Immature natural killer cell (primary cell): ENCODE results near the gene KCNN3. TPM values are rescaled to one million over a fixed set of nuclear protein-coding genes. Genes with fewer than 3 reads are reported as not detected.
A peak's percentile ranks its signal among the peaks of the same experiment; 100 is the strongest.

Experiments
- DNase-seq, 3 donors: peaks; one replicate each; pipeline ENCODE4 v3.0.0; 2022; ENCODE audit warnings: mixed read lengths in 1 of 3
- H3K27ac Mint-ChIP-seq, 6 donors: one replicate each; pipeline ENCODE4 v1.8.0; 2020; ENCODE audit warnings: mixed read lengths in 6 of 6, mild to moderate bottlenecking in 5 of 6, inconsistent platforms in 4 of 6, moderate library complexity in 3 of 6
- H3K27me3 Mint-ChIP-seq, 3 donors: one replicate each; pipeline ENCODE4 v1.8.0; 2020 to 2021; ENCODE audit warnings: low read depth in 3 of 3, mild to moderate bottlenecking in 3 of 3, mixed read lengths in 3 of 3, moderate library complexity in 3 of 3, inconsistent platforms in 1 of 3
- H3K36me3 Mint-ChIP-seq, 3 donors: one replicate each; pipeline ENCODE4 v1.8.0; 2020; ENCODE audit warnings: mixed read lengths in 3 of 3, inconsistent platforms in 2 of 3, mild to moderate bottlenecking in 2 of 3
- H3K4me1 Mint-ChIP-seq, 2 donors: one replicate each; pipeline ENCODE4 v1.8.0; 2020; ENCODE audit warnings: inconsistent platforms in 2 of 2, mild to moderate bottlenecking in 2 of 2, mixed read lengths in 2 of 2, moderate library complexity in 1 of 2
- H3K4me3 Mint-ChIP-seq, 5 donors: one replicate each; pipeline ENCODE4 v1.8.0; 2020; ENCODE audit warnings: mild to moderate bottlenecking in 5 of 5, mixed read lengths in 5 of 5, inconsistent platforms in 3 of 5, moderate library complexity in 3 of 5
- H3K9me3 Mint-ChIP-seq, 6 donors: one replicate each; pipeline ENCODE4 v1.8.0; 2020; ENCODE audit warnings: mild to moderate bottlenecking in 6 of 6, mixed read lengths in 6 of 6, inconsistent platforms in 4 of 6, moderate library complexity in 3 of 6
- polyA plus RNA-seq, 3 donors: library from polyadenylated mRNA; unstranded; fragments of 300-500 nt; fragmentation: Illumina TruSeq; gene quantifications; one replicate each; pipeline ENCODE4 v1.2.3, GENCODE V29; 2021

The KCNN3 gene
- polyA plus RNA-seq, 3 donors from 2014 or later, result not detected

- H3K36me3 Mint-ChIP-seq, result no peaks in the 10 kb centered on the region
- H3K4me1 Mint-ChIP-seq, result peaks cover 12 to 32% of the 10 kb centered on the region in 2 donors
- H3K27ac Mint-ChIP-seq, result peak overlapping the region; percentile 16 to 75 (median 60)
- no peaks in the 10 kb centered on the region for H3K9me3 Mint-ChIP-seq
- H3K27me3 Mint-ChIP-seq, result peaks cover 1 to 8% (median 2%) of the 10 kb centered on the region in 3 donors
- no peak overlapping the region for H3K4me3 Mint-ChIP-seq
- no peak for DNase-seq
These were observed 154.7 kb downstream of the KCNN3 start for GRCh38 chr1:154715385-154715784.

GRCh38 chr1:154714638-154715037 lies 155.4 kb downstream of the KCNN3 start:
- no peaks in the 10 kb centered on the region for H3K36me3 Mint-ChIP-seq
- DNase-seq, result peak in 1 of 3 donors; percentile 10

GRCh38 chr1:154714052-154714623 lies 155.9 kb downstream of the KCNN3 start:
- Mint-ChIP-seq H3K4me1 (peaks cover 2 to 20% of the 10 kb centered on the region in 2 donors), H3K27me3 (peaks cover 1 to 8% (median 2%) of the 10 kb centered on the region in 3 donors), H3K36me3 (no peaks in the 10 kb centered on the region), H3K9me3 (no peaks in the 10 kb centered on the region), H3K27ac (no peak overlapping the region), H3K4me3 (no peak overlapping the region)
- no peak for DNase-seq

More at GRCh38 chr1:154714638-154715037, 155.4 kb downstream of the KCNN3 start:
- Mint-ChIP-seq H3K27ac (no peak overlapping the region), H3K27me3 (peaks cover 1 to 8% (median 2%) of the 10 kb centered on the region in 3 donors), H3K4me1 (peaks cover 5 to 25% of the 10 kb centered on the region in 2 donors), H3K9me3 (no peaks in the 10 kb centered on the region), H3K4me3 (no peak overlapping the region)

GRCh38 chr1:154713005-154713404 lies 157.1 kb downstream of the KCNN3 start:
- Mint-ChIP-seq H3K36me3 (no peaks in the 10 kb centered on the region), H3K4me3 (no peak overlapping the region), H3K27me3 (peaks cover 1 to 8% (median 5%) of the 10 kb centered on the region in 3 donors)

GRCh38 chr1:154712166-154712810 lies 157.8 kb downstream of the KCNN3 start:
- H3K27ac Mint-ChIP-seq, result no peak overlapping the region

More at GRCh38 chr1:154713005-154713404, 157.1 kb downstream of the KCNN3 start:
- H3K4me1 Mint-ChIP-seq, result peaks cover 2 to 17% of the 10 kb centered on the region in 2 donors
- no peak overlapping the region for H3K27ac Mint-ChIP-seq
- no peak for DNase-seq
- no peaks in the 10 kb centered on the region for H3K9me3 Mint-ChIP-seq

GRCh38 chr1:154711416-154711815 lies 158.7 kb downstream of the KCNN3 start:
- H3K27ac Mint-ChIP-seq, result no peak overlapping the region
- DNase-seq, result no peak
- no peak overlapping the region for H3K4me3 Mint-ChIP-seq
- H3K27me3 Mint-ChIP-seq, result peaks cover 1 to 6% (median 5%) of the 10 kb centered on the region in 3 donors
- H3K4me1 Mint-ChIP-seq, result peaks cover 0 to 13% of the 10 kb centered on the region in 2 donors
- no peaks in the 10 kb centered on the region for H3K36me3 Mint-ChIP-seq
- H3K9me3 Mint-ChIP-seq, result no peaks in the 10 kb centered on the region

More at GRCh38 chr1:154712166-154712810, 157.8 kb downstream of the KCNN3 start:
- Mint-ChIP-seq H3K27me3 (peaks cover 1 to 7% (median 5%) of the 10 kb centered on the region in 3 donors), H3K4me3 (no peak overlapping the region), H3K36me3 (no peaks in the 10 kb centered on the region), H3K4me1 (peaks cover 2 to 17% of the 10 kb centered on the region in 2 donors), H3K9me3 (no peaks in the 10 kb centered on the region)
- no peak for DNase-seq

- no peak for DNase-seq
- Mint-ChIP-seq H3K27me3 (peaks cover 0 to 7% (median 3%) of the 10 kb centered on the region in 3 donors), H3K27ac (no peak overlapping the region), H3K4me1 (no peaks in the 10 kb centered on the region), H3K4me3 (no peak overlapping the region), H3K36me3 (no peaks in the 10 kb centered on the region), H3K9me3 (no peaks in the 10 kb centered on the region)
These were observed 160.0 kb downstream of the KCNN3 start for GRCh38 chr1:154710106-154710505.

- H3K27ac Mint-ChIP-seq, result no peak overlapping the region
- H3K27me3 Mint-ChIP-seq, result peaks cover 0 to 7% (median 4%) of the 10 kb centered on the region in 3 donors
- H3K4me3 Mint-ChIP-seq, result no peak overlapping the region
- no peak for DNase-seq
- H3K4me1 Mint-ChIP-seq, result no peaks in the 10 kb centered on the region
- no peaks in the 10 kb centered on the region for H3K36me3 Mint-ChIP-seq
- H3K9me3 Mint-ChIP-seq, result no peaks in the 10 kb centered on the region
These were observed 162.1 kb downstream of the KCNN3 start for GRCh38 chr1:154707901-154708463.

- H3K9me3 Mint-ChIP-seq, result no peaks in the 10 kb centered on the region
These were observed 163.2 kb downstream of the KCNN3 start for GRCh38 chr1:154706851-154707250.

GRCh38 chr1:154705544-154705943 lies 164.5 kb downstream of the KCNN3 start:
- Mint-ChIP-seq H3K4me1 (no peaks in the 10 kb centered on the region), H3K36me3 (no peaks in the 10 kb centered on the region), H3K9me3 (no peaks in the 10 kb centered on the region), H3K27me3 (peaks cover 0 to 5% (median 2%) of the 10 kb centered on the region in 3 donors), H3K4me3 (no peak overlapping the region), H3K27ac (no peak overlapping the region)
- DNase-seq, result no peak

More at GRCh38 chr1:154706851-154707250, 163.2 kb downstream of the KCNN3 start:
- Mint-ChIP-seq H3K27me3 (peaks cover 0 to 5% (median 2%) of the 10 kb centered on the region in 3 donors), H3K36me3 (no peaks in the 10 kb centered on the region), H3K4me3 (no peak overlapping the region), H3K27ac (no peak overlapping the region), H3K4me1 (no peaks in the 10 kb centered on the region)
- DNase-seq, result no peak

GRCh38 chr1:154703170-154703569 lies 166.9 kb downstream of the KCNN3 start:
- Mint-ChIP-seq H3K27me3 (peaks cover 0 to 2% (median 2%) of the 10 kb centered on the region in 3 donors), H3K4me3 (no peak overlapping the region), H3K27ac (no peak overlapping the region), H3K9me3 (no peaks in the 10 kb centered on the region), H3K4me1 (no peaks in the 10 kb centered on the region), H3K36me3 (no peaks in the 10 kb centered on the region)
- no peak for DNase-seq

GRCh38 chr1:154698320-154699096 lies 171.6 kb downstream of the KCNN3 start:
- Mint-ChIP-seq H3K36me3 (no peaks in the 10 kb centered on the region), H3K27ac (no peak overlapping the region), H3K27me3 (peaks cover 2 to 6% (median 6%) of the 10 kb centered on the region in 3 donors), H3K4me3 (no peak overlapping the region), H3K4me1 (no peaks in the 10 kb centered on the region), H3K9me3 (no peaks in the 10 kb centered on the region)
- no peak for DNase-seq

- H3K4me3 Mint-ChIP-seq, result no peak overlapping the region
- DNase-seq, result no peak
- H3K4me1 Mint-ChIP-seq, result no peaks in the 10 kb centered on the region
- no peaks in the 10 kb centered on the region for H3K9me3 Mint-ChIP-seq
- H3K36me3 Mint-ChIP-seq, result no peaks in the 10 kb centered on the region
- no peak overlapping the region for H3K27ac Mint-ChIP-seq
- peaks cover 2 to 9% (median 7%) of the 10 kb centered on the region in 3 donors for H3K27me3 Mint-ChIP-seq
These were observed 172.4 kb downstream of the KCNN3 start for GRCh38 chr1:154697710-154698109.
